Kidney epithelial cell (primary cell): ENCODE results near the gene GTPBP1. TPM values are rescaled to one million over a fixed set of nuclear protein-coding genes. Genes with fewer than 3 reads are reported as not detected.

Experiments used
- DNase-seq: peaks from one replicate; pipeline ENCODE4 v3.0.0-alpha.2; 2010; ENCODE audit warnings: low read depth
- H3K27me3 ChIP-seq: 2 replicates; pipeline ENCODE4 v1.6.0; 2011; ENCODE audit warnings: low read length; ENCODE audit not compliant: control insufficient read depth, insufficient read depth
- H3K36me3 ChIP-seq: 2 replicates; pipeline ENCODE4 v1.5.1; 2011; ENCODE audit warnings: low read length; ENCODE audit not compliant: control insufficient read depth, insufficient read depth
- H3K4me3 ChIP-seq: 2 replicates; pipeline ENCODE4 v1.5.1; 2011; ENCODE audit warnings: low read depth, mild to moderate bottlenecking, control low read depth, low read length
- CTCF ChIP-seq: IDR thresholded peaks from 2 replicates; pipeline ENCODE4 v1.5.1; 2011; ENCODE audit warnings: mild to moderate bottlenecking, moderate library complexity, low read length, control low read depth, inconsistent platforms; ENCODE audit not compliant: insufficient read depth, poor library complexity, severe bottlenecking
- total RNA-seq: library from RNA; depleted of rRNA; stranded (reverse); fragments of >200 nt; gene quantifications from 2 replicates; pipeline ENCODE4 v1.2.3, GENCODE V29; 2015

The GTPBP1 gene
- total RNA-seq, 1 donor from 2014 or later = 33.0 TPM

- DNase-seq = peak; percentile 77
- H3K4me3 ChIP-seq = no peak overlapping the region
- no peaks in the 10 kb centered on the region for H3K36me3 ChIP-seq
- no peak for TF ChIP-seq CTCF
- H3K27me3 ChIP-seq = no peaks in the 10 kb centered on the region
Observed at GRCh38 chr22:38696606-38697424, 8.9 kb upstream of the GTPBP1 start.

- no peak overlapping the region for H3K4me3 ChIP-seq
- TF ChIP-seq CTCF = no peak
- no peaks in the 10 kb centered on the region for H3K36me3 ChIP-seq
Observed at GRCh38 chr22:38697425-38698089, 8.2 kb upstream of the GTPBP1 start.

GRCh38 chr22:38698407-38699094 lies 7.2 kb upstream of the GTPBP1 start:
- Histone ChIP-seq H3K36me3 (no peaks in the 10 kb centered on the region), H3K27me3 (no peaks in the 10 kb centered on the region), H3K4me3 (peak overlapping the region; percentile 59)
- DNase-seq = no peak
- TF ChIP-seq CTCF = no peak

More at GRCh38 chr22:38697425-38698089, 8.2 kb upstream of the GTPBP1 start:
- H3K27me3 ChIP-seq = no peaks in the 10 kb centered on the region
- no peak for DNase-seq

- peak overlapping the region; percentile 59 for H3K4me3 ChIP-seq
- H3K36me3 ChIP-seq = no peaks in the 10 kb centered on the region
- no peak for DNase-seq
- no peaks in the 10 kb centered on the region for H3K27me3 ChIP-seq
- no peak for TF ChIP-seq CTCF
Observed at GRCh38 chr22:38699143-38699542, 6.6 kb upstream of the GTPBP1 start.

GRCh38 chr22:38699784-38700183 lies 6.0 kb upstream of the GTPBP1 start:
- no peak for DNase-seq
- TF ChIP-seq CTCF = no peak
- Histone ChIP-seq H3K27me3 (no peaks in the 10 kb centered on the region), H3K36me3 (no peaks in the 10 kb centered on the region), H3K4me3 (peak overlapping the region; percentile 59)
